ENCODE measurements around the gene KDM4C.
"Not testable (repeated sequence)": the region's sequence is repeated elsewhere in the genome, so short reads cannot be mapped to it uniquely, and the experiment has no call there.

Gene KDM4C

DNA sequence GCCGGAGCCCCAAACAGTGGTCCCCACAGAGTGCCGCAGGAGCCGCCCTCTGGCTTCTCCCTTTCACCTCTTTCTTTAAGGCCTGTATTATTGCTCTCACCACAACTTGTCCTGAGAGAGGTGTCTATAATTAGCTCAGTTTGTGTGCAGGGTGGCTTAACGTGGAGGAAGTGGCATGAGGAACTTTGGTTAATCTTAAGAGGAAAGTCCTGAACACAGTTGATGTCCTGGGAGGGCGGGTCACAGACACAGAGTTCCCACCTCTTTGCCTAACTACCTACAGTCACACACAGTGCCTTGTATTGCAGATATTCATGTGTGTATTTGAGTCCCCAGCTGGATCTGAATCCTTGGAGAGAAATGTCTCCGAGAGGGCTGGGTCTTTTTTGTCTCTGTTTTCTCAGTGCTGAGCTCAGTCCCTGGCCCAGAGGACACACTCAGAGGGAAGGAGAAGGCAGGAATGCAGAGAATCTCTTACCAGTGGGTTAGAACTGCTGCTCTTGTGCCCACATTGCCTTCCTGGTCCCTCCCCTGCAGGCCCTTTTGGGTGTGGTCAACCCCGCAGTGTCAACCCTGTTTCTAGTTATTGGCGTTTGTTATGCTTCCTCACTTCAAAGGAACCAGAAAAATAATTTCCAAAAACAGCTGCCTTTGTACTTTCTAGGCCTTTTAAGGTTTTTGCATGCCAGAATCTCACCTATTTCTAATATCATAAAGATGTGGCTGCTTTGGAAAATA is 392.5 kb downstream of the KDM4C start:
- DNase-seq, result no peak

DNA sequence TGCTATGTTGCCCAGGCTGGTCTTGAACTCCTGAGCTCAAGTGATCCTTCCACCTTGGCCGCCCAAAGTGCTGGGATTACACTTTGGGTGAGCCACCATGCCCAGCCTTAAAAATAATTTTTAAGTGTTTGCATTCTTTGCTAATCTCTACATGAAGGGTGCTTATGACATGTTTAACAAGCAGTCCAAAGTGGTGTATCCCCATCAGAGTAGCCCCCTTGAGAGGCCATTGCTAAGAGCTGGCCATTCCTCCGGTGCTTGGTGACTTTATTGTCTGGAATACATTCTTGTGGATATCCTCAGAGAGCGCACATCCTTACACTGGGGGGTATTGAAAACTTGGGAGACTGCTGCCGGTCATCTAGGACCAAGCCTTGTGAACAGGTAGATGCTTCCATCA is 395.4 kb downstream of the KDM4C start:
- no peak for DNase-seq

DNA sequence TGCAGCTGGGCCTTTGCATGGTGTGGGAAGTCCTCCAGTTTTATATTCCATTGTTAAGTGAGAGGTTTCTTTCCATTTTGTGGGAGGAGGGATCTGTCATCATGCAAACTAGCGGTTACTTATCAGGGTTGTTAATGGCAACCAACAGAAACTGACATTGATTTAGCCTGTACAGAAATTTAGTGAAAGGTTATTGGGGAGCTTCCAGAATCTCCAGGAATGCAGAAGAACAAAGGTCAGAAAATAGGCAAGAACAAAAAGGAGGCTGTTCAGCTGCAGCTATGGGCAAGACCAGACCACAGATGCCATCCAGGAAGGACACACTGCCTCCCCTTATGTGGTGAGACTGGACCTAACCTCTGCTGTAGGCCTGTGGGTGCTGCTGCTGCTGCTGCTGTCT is 395.8 kb downstream of the KDM4C start:
- no peak for DNase-seq

DNA sequence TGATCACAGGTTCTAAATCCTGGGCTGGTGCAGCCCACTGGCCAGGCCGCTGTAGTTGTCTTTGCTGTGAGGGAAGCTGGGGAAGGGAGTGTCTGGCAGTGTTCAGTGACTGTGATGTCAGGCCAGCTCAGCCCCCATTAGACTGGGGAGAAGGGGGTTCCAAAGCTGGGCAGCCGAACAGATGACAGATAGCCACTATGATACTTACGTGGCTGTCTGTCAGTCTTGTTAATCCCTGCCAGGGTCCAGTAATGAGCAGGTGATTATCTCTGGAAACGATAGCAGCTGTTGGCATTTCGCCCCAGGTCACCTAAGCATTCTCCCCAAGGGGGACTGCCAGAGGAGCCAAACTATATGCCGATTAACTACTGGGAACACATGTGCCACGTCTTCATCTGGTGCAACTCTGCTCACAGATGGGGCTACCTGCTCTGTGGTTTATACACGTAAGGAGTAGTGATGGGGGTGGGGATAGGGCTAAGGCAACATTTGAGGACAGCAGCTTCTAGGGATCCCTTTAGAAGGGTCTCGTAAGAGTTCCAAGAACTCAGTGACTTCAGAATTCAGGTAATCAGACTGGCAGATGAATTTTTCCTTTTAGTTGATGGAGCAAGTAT is 396.3 kb downstream of the KDM4C start:
- no peak for DNase-seq

DNA sequence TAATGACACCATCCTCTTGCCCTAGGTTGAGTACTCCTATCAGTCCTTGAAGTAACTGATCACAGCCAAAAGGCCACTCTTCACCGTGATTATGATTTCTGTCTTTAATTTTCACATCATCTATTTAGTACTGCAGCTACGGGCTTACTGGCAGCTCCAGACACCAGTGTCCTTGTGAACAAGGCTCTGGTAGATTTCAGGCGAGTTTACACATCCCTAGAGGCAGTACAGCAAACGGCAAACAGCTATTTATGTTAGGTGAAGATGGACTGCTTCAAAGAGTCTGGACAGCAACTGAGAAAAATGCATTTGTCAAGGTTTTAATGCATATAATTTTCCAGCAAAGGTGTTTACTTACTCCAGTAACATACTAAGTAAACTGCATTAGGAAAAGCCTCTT is 396.9 kb downstream of the KDM4C start:
- DNase-seq, result no peak

DNA sequence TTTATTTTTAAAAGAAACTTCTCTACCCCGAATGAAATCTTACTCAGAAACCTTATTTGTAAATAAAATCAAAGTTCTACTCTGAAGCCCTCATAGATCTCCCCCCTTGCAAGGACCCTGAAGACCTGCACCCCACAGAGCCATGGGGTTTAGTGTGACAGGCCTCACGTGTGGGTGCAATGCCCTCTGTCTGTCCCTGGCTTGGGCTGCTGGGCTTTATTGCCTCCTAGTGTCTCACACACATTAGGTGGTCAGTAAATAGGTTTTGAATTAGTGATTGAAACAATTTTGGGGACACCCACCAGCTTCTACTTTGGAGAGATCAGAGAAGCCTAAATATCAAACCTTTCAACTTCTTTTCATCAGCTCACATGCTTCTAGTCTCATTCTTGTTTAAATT is 403.7 kb downstream of the KDM4C start:
- DNase-seq, result no peak

DNA sequence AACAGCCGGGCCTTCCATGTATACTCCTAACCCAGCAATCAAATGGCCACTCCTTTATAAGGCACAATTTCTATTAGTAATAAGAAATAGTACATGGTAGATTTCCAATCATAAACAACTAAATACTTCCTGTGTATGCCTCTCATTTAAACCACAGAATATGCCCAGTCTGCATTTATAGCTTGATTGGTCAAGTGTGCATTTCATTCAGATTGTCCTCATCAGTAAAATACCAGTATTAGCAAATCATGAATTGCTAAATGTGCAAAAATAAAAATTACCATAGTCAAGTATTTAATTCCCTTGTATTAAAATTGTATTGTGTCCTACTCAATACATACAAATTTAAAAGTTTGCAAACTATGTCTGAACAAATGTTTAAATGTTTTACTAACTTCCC is 406.2 kb downstream of the KDM4C start:
- no peak for DNase-seq

DNA sequence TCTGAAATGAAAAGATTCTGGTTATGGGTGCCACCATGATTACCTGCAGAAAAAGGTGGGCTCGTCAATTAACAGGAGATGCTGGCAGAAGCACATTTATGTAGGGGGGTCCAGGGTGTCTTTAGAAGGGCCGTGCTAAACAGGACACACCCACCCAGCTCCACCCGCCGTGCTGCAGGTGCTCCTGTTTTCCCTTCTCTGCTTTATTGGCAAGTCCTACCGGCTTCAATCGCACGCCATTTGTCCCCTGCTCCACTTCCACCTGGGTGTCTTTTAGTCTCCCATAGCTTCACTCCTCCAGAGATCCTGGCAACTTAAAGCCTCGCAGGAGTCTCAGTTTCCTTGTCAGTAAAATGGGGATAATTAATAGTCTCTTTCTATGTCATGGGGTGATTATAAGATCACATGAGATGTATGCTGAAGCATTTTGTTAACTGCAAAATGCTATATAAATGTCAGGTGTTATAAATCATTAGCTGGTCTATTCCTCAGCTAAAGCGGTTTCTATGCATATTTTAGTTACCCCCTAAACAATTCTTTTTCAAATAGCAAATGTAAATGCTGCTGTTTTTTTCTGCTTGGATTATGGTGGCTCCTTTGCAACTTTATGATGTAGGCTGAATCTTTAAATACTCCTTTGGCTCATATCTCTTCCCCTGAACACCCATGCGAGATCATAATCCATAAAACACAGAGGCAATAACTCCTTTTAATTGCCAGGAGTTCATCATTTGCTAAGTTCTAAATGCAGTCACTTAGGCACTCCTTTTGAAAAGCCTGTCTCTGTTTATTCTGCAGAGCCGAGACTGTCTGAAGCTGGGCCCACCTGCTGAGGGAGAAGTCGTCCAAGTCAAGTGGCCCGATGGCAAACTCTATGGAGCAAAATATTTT is 406.9 kb downstream of the KDM4C start:
- peak; percentile 14 for DNase-seq

DNA sequence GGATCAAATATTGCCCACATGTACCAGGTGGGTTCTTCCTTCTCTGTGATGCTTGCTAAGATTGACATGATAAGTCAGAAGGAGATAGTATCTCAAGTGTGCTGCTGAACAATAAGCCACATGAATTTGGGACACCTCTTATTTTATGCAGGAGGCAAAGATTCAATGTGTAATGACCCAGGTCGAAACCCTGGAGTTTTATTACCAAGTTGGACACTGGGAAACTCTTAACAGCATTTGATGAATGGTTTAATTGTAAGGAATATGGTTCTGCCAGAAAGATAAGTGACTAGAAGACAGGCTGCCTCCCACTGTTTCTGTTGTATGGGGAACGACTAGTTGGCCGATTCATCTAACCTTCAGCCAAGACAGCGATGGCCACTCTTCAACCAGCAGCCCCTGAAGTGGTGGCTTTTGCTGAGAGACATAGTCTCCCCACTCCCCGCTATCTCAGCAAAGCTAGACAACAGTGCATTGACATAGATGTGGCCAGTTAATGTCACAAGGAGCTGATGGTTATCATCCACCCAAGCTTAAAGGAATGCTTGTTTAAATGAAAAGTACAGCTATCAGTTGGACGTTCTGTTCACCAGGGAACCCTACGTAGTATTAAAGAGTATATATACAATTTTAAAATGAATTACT is 407.7 kb downstream of the KDM4C start:
- DNase-seq, result no peak

DNA sequence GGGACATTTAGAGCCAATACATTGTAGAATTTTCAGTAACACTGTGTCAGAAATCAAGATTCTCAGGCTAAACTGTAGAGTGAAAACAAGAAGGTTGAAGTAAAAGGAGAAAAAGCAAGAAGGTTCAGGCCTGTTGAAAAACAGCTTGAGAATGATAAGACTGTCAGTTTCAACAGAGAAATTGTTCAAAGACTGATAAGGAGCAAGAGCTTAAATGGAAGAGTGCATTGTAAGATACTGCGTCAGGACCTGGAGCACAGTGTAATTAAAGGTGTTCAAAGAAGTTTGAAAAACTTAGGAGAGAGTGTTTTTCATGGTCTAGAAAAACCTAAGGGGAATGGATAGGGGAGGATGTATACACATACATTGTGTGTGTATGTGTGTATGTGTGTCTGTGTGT is 408.3 kb downstream of the KDM4C start:
- DNase-seq, result no peak

DNA sequence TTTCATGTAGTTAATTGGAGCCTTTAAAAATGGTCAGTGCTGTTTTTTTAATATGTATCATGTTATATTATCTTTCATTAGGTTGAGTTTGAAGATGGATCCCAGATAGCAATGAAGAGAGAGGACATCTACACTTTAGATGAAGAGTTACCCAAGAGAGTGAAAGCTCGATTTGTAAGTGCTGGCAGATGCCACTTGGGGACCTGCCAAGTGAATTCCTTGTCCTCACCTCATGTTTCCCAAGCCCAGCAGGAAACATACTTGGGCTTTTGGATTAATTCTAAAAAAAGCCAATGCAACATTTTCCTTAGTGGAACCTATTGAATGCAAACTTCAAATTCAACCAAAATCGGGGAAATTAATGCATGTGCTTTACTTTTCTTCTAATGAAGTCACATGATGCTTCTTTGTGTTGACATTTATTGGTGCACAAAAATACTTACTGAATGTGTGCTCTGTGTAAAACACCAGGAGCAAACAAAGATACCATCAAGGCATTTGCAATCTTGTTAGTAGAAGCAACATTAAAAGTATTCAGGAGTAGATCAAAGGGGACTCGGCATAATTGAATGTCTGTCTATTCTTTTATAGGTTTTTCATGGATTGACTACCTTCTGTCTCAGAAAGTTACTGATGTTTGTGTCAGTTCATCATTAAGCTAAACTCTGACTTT is 412.1 kb downstream of the KDM4C start:
- no peak for DNase-seq

DNA sequence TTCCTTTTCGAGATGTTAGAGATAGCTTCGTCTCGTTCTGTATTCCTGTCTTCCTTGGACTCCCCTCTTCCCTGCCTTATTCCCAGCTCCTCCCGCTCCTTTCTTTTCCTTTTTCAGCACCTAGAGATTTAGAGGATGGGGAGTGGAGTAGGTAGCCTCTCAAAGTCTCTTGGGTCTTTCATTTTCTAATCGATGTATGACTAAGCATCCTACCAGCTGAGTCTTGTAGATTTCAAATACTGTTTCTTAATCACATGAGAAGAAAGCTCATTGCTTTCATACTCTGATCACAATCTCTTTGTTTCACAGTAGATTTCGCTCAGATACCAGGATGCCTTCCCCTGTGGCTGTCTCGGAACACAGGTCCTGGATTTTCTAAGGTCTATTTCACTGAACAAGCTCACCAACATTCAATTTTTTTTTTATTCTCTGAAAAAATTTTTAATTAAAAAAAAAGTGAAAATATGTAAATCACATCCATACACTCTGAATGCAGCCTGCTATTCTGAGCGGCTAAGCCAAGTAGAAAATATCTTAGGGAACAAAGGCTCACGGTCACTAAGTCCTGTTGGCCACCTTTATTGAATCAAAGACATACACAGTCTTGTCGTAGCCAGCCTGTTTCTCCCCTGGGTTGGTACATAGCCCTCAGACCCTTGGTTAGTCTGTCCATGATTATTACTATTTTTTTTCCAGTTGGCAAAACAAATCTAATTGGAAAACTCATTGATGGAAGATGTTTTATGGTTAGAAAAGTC is 413.8 kb downstream of the KDM4C start:
- no peak for DNase-seq

DNA sequence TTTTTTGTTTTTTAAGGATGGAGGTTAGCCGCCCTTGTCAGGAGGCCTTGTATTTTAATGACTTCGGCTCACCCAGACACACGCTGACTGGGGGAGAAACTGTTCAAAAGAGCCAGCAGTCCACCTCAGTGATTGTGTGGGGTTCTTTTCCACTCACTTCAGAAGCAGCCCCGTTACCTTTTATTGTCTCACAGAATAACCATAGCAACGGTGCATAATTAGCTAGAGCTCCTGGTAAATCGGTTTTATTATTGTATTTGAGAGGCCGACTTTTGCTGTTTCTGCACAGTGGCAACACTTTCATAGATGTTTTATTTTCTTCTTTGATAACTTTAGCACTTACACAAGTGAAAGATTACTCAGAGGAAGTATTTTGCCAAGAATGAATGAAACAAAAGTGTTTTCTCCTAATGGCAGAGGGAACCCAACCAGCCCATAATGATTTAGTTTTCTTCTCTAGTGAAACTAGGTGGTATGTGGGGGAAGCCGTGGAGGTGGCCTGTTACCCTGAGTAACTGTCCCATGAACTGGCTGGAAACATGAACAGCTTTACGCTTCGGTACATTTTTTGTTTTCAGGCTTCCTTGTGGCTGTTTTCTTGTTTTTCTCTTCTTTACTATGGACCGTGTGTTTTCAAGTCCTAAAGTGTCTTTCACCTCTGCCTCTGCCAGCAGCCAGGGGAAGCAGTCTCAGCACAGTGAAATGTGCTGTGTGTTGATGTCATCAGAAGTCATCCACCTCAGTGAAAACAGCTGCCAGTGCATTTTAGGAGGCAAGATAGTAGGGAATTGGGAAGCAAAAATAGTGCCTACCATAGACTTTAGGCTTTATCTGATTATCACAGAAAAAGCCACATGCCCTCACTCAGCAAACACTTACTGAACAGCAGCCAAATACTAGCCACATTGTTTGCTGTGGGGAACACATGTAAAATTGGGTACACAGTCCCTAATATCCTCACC is 414.7 kb downstream of the KDM4C start:
- no peak for DNase-seq

DNA sequence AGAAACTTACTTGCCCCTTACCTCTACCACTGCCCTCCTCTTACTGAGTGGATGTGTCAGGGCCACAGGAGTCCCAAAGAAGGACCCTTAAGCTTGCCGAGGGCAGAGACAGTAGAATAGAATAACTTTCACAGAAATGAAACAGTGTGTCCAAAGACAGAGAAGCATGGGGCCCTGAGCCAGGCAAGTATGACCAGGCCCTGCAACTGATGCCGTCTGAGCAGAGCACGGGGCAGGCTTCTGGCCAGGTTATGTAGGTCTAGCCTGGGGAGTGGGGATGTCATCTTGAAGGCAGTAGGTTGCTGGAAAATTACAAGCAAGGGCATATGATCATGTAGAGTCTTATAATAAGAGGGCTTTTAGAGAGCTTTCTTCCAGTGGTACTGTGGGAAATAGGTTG is 415.4 kb downstream of the KDM4C start:
- DNase-seq, result no peak

DNA sequence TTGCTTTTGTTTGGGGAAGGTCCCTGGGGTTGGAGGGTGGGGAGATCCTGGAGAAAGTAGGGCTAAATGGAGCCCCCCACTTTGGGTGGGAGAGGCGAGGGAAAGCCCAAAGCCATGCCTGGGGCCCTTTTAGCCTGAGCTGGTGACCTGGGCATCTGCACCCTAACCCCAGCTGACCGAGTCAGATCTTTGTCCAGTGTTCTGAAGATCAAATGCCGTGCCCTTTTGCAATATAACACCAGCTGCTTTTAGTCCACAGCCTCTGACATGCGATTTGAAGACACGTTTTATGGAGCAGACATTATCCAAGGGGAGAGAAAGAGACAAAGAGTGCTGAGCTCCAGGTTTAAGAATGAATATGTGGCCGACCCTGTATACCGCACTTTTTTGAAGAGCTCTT is 416.5 kb downstream of the KDM4C start:
- no peak for DNase-seq

DNA sequence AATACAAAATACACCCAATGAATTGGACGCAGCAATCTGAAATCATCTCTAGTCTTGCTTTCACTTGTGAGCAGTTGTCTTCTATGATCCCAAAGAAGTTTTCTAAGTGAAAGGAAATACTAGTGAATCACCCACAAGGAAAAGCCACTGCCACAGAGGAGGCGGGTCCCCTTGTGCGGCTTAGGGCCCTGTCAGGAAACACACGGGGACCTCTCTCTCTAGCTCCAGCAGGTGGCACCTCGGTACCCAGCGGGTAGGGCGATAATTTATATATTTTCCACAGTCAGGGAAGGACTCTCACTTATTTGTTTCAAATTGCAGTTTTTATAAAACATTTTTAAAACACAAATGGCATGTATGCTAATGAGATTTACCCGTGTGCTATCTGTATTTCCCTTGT is 417.1 kb downstream of the KDM4C start:
- no peak for DNase-seq

DNA sequence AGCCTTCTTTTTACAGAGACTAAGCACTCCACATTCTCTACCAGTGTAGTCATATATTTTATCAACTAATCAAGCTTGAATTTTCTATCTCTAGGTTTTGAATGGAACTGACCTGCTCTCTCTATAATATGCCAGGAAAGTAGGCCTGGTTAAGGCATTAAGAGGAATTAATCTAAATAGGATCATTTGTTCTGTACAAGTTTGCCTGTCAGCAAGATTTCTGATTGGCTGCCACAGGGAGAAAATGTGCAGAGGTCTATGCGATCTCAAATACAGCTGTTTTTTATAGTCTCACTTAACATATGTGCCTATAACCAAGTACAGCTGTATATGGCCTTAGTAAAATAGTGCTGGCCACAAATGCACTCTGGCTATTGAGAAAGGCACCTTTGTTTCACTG is 418.8 kb downstream of the KDM4C start:
- no peak for DNase-seq

DNA sequence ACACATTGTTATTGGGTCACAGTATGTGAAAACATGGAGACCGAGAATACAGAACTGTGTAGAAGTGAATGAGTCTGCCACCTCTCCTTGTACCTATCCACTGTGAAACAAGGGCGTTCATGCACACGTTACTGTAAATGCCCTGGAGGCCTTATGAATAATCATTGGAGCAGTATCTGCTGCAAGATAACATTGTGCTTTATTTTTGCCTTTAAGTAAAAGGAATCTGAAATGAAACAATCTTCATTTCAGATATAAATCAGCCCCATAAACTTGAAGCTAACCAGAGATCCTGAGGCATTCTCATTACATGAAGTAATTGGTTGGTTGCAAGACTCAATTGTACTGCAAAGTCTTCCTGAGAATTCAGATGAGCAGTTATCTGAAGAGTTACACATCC is 419.6 kb downstream of the KDM4C start:
- no peak for DNase-seq

DNA sequence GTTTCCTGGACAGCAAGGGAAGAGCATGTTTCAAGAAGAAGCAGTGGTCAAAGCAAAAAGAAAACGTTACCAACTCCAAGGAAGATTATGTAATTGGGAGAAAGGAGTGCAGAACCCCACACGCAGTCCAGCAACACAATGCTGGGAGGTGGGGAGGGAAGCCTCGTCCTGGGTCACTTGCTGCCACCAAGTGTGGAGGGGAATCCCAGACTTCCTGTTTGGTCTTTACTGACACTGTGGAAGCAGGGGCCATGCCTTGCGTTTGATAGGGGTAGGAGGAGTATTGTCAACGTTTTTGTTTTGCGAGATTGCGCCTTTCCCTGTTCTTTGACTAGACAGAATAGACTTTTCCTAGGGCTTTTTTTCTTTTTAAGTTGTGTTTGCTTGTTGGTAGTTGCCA is 421.0 kb downstream of the KDM4C start:
- DNase-seq, result no peak

DNA sequence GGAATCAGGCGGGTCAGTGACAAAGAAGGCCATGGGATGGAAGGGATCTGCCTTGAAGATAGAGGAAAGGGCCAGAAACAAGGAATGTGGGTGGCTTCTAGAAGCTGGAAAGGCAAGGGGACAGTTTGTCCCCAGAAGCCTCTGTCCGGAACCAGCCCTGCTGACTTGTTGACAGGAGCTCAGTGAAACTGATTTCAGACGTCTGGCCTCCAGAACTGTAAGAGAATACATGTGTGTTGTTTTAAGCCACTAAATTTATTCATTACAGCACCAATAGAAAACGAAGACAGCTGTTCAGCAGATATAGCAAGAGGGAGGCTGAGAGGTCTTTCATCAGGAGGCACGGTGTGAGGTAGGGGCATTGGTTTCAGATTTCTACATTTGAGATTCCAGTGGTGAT is 422.5 kb downstream of the KDM4C start:
- DNase-seq, result no peak

DNA sequence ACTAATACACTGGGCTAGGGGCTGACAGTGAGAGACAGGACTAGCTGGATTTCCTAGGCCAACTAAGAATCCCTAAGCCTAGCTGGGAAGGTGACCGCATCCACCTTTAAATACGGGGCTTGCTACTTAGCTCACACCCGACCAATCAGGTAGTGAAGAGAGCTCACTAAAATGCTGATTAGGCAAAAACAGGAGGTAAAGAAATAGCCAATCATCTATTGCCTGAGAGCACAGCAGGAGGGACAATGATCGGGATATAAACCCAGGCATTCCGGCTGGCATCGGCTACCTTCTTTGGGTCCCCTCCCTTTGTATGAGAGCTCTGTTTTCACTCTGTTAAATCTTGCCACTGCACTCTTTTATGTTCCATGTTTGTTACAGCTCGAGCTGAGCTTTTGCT is 425.4 kb downstream of the KDM4C start:
- not testable (repeated sequence) for DNase-seq

All from NCI-H1105 (cell line).